ENCODE measurements around the gene NDUFV1. TPM values are rescaled to one million over a fixed set of nuclear protein-coding genes. Genes with fewer than 3 reads are reported as not detected.
A peak's percentile ranks its signal among the peaks of the same experiment; 100 is the strongest.

Gene NDUFV1
- total RNA-seq, 1 experiment from 2014 or later, result 321 TPM

GRCh38 chr11:67639438-67639859, 32.7 kb downstream of the NDUFV1 start, which contains the start of gene TBX10:
Gene TBX10, minus strand, starts transcription at chr11:67639763. Its CDS starts 291 bp downstream, at chr11:67639472.
- TF ChIP-seq CTCF (conservative IDR thresholded peaks at IDR 0.05) (no peak), EZH2 (IDR thresholded peaks at IDR 0.05; ENCODE audit: low read depth) (no peak)

GRCh38 chr11:67640021-67640757, 33.5 kb downstream of the NDUFV1 start:
- no peaks in the 10 kb centered on the region for H3K4me1 ChIP-seq (replicated peaks; ENCODE audit: insufficient read depth)
- H3F3A ChIP-seq (ENCODE audit: insufficient read depth, low read depth), result peaks cover 7% of the 10 kb centered on the region; the same call in 1 of the 2 replicates
- H3K9me2 ChIP-seq (ENCODE audit: insufficient read depth), result no peaks in the 10 kb centered on the region
- H3K4me3 ChIP-seq, result no peak overlapping the region
- no peaks in the 10 kb centered on the region for H3K36me3 ChIP-seq (ENCODE audit: low read depth)
- H4K20me1 ChIP-seq (ENCODE audit: insufficient read depth), result no peaks in the 10 kb centered on the region
- H3K4me2 ChIP-seq, result no peak overlapping the region
- ChIA-PET CTCF (no interaction called here), POLR2A (ENCODE audit: unreplicated experiment) (no interaction called here)
- H3K9me3 ChIP-seq (ENCODE audit: insufficient read depth, low read depth), result no peaks in the 10 kb centered on the region
- DNase-seq, result peak; percentile 48 to 58
- BruUV-seq (replicated peaks), result no TSS peak
- intact Hi-C loops (cut with micrococcal nuclease; ENCODE audit: unreplicated experiment), result no loop called here
- H3K79me2 ChIP-seq (ENCODE audit: low read depth), result no peaks in the 10 kb centered on the region
- peaks cover 17% of the 10 kb centered on the region for H3K27me3 ChIP-seq (ENCODE audit: insufficient read depth, low read depth)
- H3K27ac ChIP-seq, result no peak overlapping the region
- TF ChIP-seq CTCF (conservative IDR thresholded peaks at IDR 0.05) (peak; percentile 84), EZH2 (IDR thresholded peaks at IDR 0.05; ENCODE audit: low read depth) (no peak)
- H2AFZ ChIP-seq, result no peak overlapping the region

More at GRCh38 chr11:67639438-67639859, 32.7 kb downstream of the NDUFV1 start, which contains the start of gene TBX10:
- ChIA-PET POLR2A (ENCODE audit: unreplicated experiment) (no interaction called here), CTCF (no interaction called here)
- no TSS peak for BruUV-seq (replicated peaks)
- H2AFZ ChIP-seq, result no peak within 1 kb of the TSS
- H3K27ac ChIP-seq, result no peak within 1 kb of the TSS
- no peaks in the 10 kb centered on the region for H4K20me1 ChIP-seq (ENCODE audit: insufficient read depth)
- H3K4me2 ChIP-seq, result no peak within 1 kb of the TSS
- H3K36me3 ChIP-seq (ENCODE audit: low read depth), result no peaks in the 10 kb centered on the region
- peaks cover 17% of the 10 kb centered on the region for H3K27me3 ChIP-seq (ENCODE audit: insufficient read depth, low read depth)
- no peaks in the 10 kb centered on the region for H3K4me1 ChIP-seq (replicated peaks; ENCODE audit: insufficient read depth)
- no peaks in the 10 kb centered on the region for H3K9me3 ChIP-seq (ENCODE audit: insufficient read depth, low read depth)
- no peak for DNase-seq
- H3K9me2 ChIP-seq (ENCODE audit: insufficient read depth), result no peaks in the 10 kb centered on the region
- intact Hi-C loops (cut with micrococcal nuclease; ENCODE audit: unreplicated experiment), result no loop called here
- no peaks in the 10 kb centered on the region for H3K79me2 ChIP-seq (ENCODE audit: low read depth)
- no peak within 1 kb of the TSS for H3K4me3 ChIP-seq
- peaks cover 7% of the 10 kb centered on the region; the same call in 1 of the 2 replicates for H3F3A ChIP-seq (ENCODE audit: insufficient read depth, low read depth)

GRCh38 chr11:67640758-67641337, 34.1 kb downstream of the NDUFV1 start:
- no peaks in the 10 kb centered on the region for H3K79me2 ChIP-seq (ENCODE audit: low read depth)
- no peaks in the 10 kb centered on the region for H4K20me1 ChIP-seq (ENCODE audit: insufficient read depth)
- intact Hi-C loops (cut with micrococcal nuclease; ENCODE audit: unreplicated experiment), result no loop called here
- no peak overlapping the region for H3K27ac ChIP-seq
- CTCF ChIA-PET, result no interaction called here
- BruUV-seq (replicated peaks), result no TSS peak
- peaks cover 17% of the 10 kb centered on the region for H3K27me3 ChIP-seq (ENCODE audit: insufficient read depth, low read depth)
- no peaks in the 10 kb centered on the region for H3K9me2 ChIP-seq (ENCODE audit: insufficient read depth)
- DNase-seq, result no peak
- H3K4me1 ChIP-seq (replicated peaks; ENCODE audit: insufficient read depth), result no peaks in the 10 kb centered on the region
- H3K36me3 ChIP-seq (ENCODE audit: low read depth), result no peaks in the 10 kb centered on the region
- POLR2A ChIA-PET (ENCODE audit: unreplicated experiment), result no interaction called here
- no peak overlapping the region for H3K4me2 ChIP-seq
- no peaks in the 10 kb centered on the region for H3K9me3 ChIP-seq (ENCODE audit: insufficient read depth, low read depth)
- no peak overlapping the region for H3K4me3 ChIP-seq
- peaks cover 7% of the 10 kb centered on the region; the same call in 1 of the 2 replicates for H3F3A ChIP-seq (ENCODE audit: insufficient read depth, low read depth)
- TF ChIP-seq EZH2 (IDR thresholded peaks at IDR 0.05; ENCODE audit: low read depth) (no peak), CTCF (conservative IDR thresholded peaks at IDR 0.05) (no peak)
- no peak overlapping the region for H2AFZ ChIP-seq

Data from PC-9 (cell line).